ENCODE results near the gene FAM136A. TPM values are rescaled to one million over a fixed set of nuclear protein-coding genes. Genes with fewer than 3 reads are reported as not detected.
"Not testable (repeated sequence)": the region's sequence is repeated elsewhere in the genome, so short reads cannot be mapped to it uniquely, and the experiment has no call there.

Gene FAM136A
- total RNA-seq, 1 donor from 2014 or later, result 29.3 TPM

GRCh38 chr2:70297828-70298227 is 4.0 kb downstream of the FAM136A start:
- not testable (repeated sequence) for DNase-seq (ENCODE audit: low spot score)

DNA sequence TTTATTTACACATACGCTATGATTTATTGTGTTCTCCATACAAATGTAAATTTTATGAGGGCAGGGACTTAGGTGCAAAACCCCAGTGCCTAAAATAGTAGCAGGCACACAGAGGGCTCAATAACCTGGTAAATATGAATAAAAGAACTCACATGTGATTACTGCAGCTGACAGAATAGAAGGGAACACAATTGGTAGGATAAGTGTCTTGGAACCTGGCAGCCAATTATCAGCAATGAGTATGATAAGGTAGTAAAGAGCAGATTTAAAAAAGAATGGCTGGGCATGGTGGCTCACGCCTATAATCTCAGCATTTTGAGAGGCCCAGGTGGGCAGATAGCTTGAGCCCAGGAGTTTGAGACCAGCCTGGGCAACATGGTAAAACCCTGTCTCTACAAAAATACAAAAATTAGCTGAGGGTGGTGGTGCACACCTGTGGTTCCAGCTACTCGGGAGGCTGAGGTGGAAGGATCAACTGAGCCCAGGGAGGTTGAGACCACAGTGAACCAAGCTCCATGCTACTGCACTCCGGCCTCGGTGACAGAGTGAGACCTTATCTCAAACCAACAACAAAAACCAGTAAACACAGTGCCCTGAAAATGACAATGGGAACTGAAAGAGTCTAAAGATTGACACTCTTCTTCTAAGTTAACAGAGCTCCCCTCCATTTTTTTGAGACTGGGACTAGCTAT is 18.2 kb downstream of the FAM136A start:
- DNase-seq (ENCODE audit: low spot score), result no peak

GRCh38 chr2:70282439-70282838 is 19.4 kb downstream of the FAM136A start:
- DNase-seq (ENCODE audit: low spot score), result no peak

GRCh38 chr2:70280242-70280798 is 21.5 kb downstream of the FAM136A start:
- no peak for DNase-seq (ENCODE audit: low spot score)

DNA sequence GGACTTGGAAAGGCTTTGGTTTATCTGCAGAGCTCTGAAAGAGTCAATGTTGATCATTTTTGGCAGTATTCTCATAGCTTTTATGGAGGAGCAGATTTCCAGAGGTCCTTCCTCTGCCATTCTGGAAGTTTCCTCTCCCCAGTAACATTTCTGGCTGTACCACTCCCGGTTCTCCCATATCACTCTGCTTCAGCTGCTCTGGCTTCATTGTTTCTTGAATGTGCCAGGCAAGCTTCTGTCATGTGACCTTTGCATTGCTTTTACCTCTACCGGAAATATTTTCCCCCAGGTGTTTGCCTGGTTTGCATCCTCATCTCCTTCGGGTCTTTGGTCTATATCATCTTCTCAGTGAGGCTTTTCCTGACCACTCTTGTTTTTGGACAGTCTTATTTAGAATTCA is 31.5 kb downstream of the FAM136A start:
- DNase-seq (ENCODE audit: low spot score), result no peak

- not testable (repeated sequence) for DNase-seq (ENCODE audit: low spot score)
These were observed 32.2 kb downstream of the FAM136A start for GRCh38 chr2:70269422-70270302.

DNA sequence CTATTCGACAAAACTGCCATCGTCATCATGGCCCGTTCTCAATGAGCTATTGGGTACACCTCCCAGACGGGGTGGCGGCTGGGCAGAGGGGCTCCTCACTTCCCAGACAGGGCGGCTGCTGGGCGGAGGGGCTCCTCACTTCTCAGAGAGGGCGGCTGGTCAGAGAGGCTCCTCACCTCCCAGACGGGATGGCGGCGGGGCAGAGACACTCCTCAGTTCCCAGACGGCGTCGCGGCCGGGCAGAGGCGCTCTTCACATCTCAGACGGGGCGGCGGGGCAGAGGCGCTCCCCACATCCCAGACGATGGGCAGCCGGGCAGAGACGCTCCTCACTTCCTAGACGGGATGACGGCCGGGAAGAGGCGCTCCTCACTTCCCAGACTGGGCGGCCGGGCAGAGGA is 34.9 kb downstream of the FAM136A start:
- not testable (repeated sequence) for DNase-seq (ENCODE audit: low spot score)

DNA sequence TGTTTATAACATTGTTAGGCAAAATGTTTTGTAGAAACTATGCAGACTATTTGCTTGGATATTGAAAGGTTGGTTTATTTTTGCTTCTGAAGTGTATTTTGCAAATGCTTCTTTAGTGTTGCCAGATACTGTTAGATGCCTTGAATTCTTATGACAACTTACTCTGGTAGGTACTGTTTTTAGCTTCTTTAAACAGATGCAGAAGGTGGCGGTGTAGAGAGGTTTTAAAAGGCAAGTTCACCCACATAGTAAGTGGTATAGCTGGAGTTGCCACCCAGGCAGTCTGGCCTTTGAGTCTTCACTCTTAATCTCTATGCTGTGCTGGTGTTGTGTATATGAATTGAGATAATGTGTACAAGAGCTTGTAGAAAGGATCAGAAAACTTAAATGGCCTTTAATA is 40.4 kb downstream of the FAM136A start:
- DNase-seq (ENCODE audit: low spot score), result no peak

DNA sequence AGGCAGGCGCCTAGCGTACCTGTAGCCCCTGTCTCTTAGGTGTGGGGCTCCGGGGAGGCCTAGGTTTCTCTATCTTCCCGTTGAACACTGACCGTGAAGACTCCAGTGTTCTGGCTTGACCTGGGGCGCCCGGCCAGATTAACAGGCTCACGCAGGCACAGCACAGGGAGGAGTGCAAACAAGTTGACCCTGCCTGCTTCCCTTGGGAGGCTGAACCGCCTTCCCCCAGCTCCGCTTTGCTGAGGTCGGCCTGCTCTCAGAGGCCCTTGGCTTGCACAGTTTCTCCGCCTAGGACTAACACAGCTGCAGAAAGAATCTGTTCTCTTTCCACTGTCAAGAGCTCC is 43.4 kb downstream of the FAM136A start:
- DNase-seq (ENCODE audit: low spot score), result peak; percentile 61

DNA sequence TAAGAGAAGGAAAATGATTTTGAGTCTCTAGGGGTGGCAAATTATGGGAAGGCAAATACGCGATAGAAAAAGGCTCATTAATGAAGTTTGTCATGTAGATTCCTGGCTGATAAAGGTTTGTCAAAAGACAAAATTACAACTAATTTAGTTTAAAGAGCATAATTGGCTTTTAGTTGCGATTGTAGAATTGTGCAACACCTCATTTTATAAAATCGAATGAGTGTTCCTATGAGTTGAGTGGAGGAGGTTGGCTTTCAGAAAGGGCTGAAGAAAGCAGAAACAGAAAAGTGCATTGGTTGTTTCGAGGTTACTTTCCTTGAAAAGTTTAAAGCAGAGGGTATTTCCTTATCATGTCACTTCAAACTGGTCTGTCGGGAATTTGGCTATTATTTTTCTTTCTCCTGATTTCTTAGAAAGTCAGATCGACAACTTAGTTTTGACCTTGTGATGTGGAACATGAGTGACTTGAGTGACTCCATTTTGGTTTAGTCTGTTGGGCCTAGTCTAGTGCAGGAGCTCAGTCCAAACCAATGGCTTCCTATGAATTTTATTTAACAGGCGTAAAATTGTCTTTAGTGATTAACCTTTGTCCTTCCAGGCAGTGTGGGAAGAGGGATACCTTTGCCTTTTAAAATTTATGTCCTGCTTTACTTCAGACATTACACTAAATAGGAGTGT is 46.1 kb downstream of the FAM136A start:
- no peak for DNase-seq (ENCODE audit: low spot score)

DNA sequence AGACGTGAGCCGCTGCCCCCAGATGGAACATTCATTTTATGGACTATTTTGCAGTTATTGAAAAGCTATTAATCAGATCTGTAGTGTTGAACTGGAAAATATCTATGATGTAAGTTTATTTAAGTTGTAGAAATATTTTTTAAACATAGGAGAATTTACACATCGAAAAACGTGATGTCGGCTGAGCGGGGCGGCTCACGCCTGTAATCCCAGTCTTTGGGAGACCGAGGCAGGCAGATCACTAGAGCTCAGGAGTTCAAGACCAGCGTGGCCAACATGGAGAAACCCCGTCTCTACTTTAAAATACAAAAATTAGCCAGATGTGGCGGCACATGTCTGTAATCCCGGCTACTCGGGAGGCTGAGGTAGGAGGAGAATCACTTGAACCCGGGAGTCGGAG is 51.4 kb downstream of the FAM136A start:
- DNase-seq (ENCODE audit: low spot score), result no peak

DNA sequence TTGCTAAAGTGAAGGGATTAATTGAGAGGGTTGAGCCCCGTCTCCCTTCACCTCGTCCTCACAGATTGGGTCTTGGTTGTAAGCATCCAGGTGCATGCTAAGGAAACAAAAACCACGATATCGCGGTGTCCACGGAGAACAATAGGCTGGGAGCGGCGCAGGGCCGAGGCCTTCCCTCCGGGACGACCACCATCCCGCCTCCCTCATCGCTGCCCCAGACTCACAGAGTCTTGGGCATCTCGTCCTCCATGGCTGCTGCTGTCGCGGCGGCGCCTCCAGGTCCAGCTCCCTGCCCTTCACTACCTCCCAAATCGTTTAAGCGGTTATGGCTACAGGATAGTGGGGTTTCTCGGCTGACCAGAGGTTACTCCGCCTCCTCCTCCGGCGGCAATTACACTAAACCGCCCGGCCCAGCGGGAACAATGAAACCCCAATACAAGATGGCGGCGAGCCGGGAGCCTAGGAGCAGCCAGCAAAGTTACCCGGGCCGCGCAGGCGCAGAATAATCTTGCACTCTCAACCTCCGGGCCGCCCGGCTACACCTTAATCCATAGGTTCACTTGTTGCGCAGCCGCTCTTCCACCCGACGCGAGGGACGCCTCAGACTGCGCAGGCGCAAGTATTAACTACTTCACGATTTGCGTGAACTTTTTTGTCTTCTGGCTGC is 53.6 kb downstream of the FAM136A start, which contains the start of gene TIA1:
TIA1 (minus strand) TSS at position 448 of the 667 bp plus-strand sequence; CDS start at position 250, 198 bp downstream.
- peak; percentile 99 for DNase-seq (ENCODE audit: low spot score)

DNA sequence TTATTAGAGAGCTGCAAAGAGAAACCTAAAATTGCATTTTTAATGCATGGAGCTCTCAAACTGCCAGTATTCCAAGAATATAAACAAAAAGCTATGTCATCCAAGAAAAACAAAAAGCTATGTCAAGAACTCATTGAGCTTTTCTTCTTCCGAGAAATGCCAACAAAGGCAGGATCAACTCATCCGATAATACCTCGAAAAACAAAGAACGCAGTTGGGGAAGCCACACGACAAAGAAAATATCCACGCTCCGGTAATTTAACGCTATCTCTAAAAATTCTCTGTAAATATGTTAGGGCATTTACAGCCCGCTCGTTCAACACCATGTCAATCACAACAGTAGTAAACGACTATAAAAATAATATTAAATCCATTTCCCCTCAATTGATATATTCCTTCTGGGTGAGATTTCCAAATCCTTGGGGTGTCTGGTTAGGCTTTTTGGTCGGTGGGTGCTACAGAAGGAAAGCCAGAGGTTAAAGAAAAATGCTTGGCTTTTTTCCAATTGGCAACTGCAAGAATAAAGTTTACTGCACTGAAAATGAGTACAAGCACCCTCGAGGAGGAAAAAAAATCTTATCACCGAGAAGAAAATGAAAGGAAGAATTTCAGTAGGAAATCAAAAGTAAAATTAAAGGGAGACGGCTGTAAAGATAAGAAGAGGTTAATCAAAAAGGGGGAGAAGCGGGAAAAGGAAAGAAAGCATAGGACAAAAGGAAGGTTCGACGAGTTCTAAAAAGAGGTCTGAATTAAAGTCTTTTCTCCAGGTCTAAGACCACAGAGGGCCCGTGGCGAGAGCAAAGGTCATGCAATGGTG is 54.3 kb downstream of the FAM136A start:
- no peak for DNase-seq (ENCODE audit: low spot score)

Other genes starting within 250 kb of the FAM136A start
- 284 TPM for gene PCBP1, start 214.6 kb downstream of the FAM136A start, total RNA-seq
- gene C2orf42, start 111.0 kb downstream of the FAM136A start, total RNA-seq, result 22.0 TPM
- 160 TPM for gene TIA1, start 53.4 kb downstream of the FAM136A start, total RNA-seq
- 49.9 TPM for gene PCYOX1, start 43.9 kb downstream of the FAM136A start, total RNA-seq
- gene SNRPG, start 8.3 kb downstream of the FAM136A start, total RNA-seq, result 129 TPM

Measured in ureter (tissue), 1 donor.